Tibial nerve (tissue), 4 donors: ENCODE data around the gene NAIF1.

Experiments
- EP300 ChIP-seq, 2 donors: sonication (generic); formaldehyde crosslinking; IDR thresholded peaks; one replicate each; pipeline ENCODE4 v1.6.1; 2017; ENCODE audit warnings: antibody characterized with exemption in 2 of 2, mild to moderate bottlenecking in 1 of 2
- TF ChIP-seq, protein P1 (sequence below), 5 experiments: fragments of 200-600 bp in 3 of 5; fragments of 450-650 bp in 2 of 5; sonication (generic) in 3 of 5; IDR thresholded peaks; one replicate each; pipeline ENCODE4 v1.5.1; 2016 to 2019; ENCODE audit warnings: antibody characterized with exemption in 5 of 5, mild to moderate bottlenecking in 3 of 5, moderate library complexity in 2 of 5

DNA sequence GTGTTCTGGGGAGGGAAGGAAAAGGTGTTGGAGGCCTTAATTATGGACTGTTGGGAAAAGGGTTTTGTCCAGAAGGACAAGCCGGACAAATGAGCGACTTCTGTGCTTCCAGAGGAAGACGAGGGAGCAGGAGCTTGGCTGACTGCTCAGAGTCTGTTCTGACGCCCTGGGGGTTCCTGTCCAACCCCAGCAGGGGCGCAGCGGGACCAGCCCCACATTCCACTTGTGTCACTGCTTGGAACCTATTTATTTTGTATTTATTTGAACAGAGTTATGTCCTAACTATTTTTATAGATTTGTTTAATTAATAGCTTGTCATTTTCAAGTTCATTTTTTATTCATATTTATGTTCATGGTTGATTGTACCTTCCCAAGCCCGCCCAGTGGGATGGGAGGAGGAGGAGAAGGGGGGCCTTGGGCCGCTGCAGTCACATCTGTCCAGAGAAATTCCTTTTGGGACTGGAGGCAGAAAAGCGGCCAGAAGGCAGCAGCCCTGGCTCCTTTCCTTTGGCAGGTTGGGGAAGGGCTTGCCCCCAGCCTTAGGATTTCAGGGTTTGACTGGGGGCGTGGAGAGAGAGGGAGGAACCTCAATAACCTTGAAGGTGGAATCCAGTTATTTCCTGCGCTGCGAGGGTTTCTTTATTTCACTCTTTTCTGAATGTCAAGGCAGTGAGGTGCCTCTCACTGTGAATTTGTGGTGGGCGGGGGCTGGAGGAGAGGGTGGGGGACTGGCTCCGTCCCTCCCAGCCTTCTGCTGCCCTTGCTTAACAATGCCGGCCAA, 41.3 kb upstream of the NAIF1 start:
- TF ChIP-seq, protein P1, sequence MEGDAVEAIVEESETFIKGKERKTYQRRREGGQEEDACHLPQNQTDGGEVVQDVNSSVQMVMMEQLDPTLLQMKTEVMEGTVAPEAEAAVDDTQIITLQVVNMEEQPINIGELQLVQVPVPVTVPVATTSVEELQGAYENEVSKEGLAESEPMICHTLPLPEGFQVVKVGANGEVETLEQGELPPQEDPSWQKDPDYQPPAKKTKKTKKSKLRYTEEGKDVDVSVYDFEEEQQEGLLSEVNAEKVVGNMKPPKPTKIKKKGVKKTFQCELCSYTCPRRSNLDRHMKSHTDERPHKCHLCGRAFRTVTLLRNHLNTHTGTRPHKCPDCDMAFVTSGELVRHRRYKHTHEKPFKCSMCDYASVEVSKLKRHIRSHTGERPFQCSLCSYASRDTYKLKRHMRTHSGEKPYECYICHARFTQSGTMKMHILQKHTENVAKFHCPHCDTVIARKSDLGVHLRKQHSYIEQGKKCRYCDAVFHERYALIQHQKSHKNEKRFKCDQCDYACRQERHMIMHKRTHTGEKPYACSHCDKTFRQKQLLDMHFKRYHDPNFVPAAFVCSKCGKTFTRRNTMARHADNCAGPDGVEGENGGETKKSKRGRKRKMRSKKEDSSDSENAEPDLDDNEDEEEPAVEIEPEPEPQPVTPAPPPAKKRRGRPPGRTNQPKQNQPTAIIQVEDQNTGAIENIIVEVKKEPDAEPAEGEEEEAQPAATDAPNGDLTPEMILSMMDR (IDR thresholded peaks at IDR 0.05) = no peak
- no peak for TF ChIP-seq EP300 (IDR thresholded peaks at IDR 0.05)
